Colon (tissue), 2 donors: ENCODE measurements around the gene SAPCD2.
"Not testable (repeated sequence)": the region's sequence is repeated elsewhere in the genome, so short reads cannot be mapped to it uniquely, and the experiment has no call there.

ENCODE experiments used
- FAIRE-seq: peaks from 2 replicates; lab custom pipeline; 2012; peaks lifted over from hg19 to GRCh38; lab: Jason Lieb, UNC
- donor health status: control.
- donor health status: control.

The SAPCD2 gene

DNA sequence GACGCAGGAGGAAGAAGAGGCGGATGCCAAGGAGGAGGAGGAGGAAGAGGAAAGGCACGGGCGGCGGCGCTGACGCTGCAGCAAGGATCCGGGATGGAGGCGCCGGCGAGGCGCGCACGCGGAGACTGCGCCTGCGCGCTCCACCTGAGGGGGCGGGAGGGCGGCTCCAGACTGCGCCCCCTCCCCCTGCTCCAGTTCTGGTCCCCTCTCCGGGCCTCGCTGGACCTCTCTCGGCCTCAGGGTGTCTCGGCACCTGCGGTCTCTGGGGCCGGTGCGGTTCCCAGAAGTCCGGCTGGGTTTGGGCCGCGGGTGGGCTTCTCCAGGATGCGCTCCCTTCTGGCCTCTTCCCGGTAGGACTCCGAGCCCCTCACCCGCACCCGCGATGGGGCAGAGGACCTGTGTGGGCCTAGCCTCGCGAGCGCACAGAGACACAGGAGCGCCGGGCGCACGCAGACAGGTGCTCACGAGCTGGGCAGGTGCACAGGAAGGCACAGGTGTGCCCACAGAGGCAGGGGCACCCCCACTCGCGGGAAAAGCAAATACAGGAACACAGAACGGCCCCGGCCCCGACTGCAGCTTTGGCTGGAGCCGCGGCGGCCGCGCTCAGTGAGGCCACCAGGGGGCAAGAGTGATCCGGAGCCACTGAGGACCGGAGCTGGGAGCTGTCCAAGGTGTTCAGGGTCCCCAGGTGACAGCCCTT is 24.1 kb downstream of the SAPCD2 start, which contains the start of gene NPDC1:
TSS of gene NPDC1 (minus strand) at position 90 of the 700 bp plus-strand sequence. CDS start 188 bp downstream, outside the sequence.
- FAIRE-seq, result no peak

DNA sequence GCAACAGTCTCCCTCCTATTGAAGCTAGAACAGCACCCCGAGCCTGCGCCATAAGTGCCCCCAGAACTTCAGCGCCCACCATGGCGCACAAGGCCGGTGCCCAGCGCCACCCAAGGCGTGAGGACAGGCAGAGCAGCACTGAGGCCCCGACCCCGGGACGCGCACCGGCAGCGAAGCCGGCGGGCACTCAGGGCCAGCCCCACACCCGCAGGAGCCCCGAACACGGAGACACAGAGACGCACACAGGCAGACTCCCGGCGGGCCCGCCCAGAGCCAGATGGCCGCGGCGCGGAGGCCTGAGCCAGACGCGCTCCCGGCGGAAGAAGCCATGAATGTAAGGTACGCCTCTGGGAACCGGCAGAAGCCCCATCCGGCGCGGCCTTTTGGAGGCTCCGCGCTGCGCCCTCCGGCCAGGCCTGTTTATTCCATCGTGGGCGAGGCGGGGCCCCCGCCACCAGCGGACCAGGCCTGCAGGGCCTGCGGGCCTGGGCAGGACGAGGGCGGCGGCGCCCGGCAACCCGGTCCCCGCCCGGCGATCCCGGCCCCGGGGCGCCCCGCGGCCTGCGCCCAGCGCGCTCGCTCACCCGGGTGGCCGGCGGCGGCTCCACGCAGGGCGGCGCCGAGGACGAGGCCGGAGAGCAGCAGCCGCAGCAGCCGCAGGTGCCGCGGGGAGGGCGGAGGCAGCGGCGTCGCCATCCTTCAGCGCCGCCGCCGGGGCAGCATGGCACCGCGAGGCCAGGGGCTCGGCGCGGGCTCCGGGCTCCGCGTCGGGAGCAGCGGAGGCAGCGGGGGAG is 24.9 kb downstream of the SAPCD2 start:
- no peak for FAIRE-seq

DNA sequence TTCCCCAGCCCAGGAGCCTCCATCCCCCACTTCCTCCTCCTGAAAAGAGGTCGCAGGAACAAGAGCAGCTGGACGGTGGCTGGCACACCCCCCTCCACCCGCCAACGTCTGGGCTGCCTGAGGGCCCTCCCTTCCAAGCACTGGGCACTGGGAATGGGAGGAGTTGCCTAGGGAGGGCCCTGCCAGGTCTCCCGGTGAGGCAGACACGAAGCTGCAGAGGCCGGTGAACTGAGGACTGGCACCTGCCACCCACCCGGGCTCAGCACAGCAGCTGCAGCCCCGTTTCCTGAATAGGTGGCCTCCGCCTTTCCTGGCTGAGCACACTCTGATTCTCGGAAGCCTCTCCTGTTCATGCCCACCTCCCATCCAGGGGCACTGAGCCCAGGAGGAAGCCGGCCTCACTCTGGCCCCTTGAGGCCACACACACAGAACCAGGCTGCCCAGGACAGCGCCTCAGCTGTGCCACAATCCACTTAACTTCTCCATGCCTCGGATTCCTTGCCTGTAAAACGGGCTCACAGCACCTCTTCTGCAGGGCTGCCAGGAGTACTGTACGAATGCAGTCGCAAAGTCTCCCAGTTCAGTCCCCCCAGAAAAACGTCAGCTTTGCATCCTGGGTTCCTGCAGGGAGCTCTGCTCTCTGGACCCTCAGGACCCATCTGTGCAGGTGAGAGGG is 25.7 kb downstream of the SAPCD2 start:
- FAIRE-seq, result no peak

GRCh38 chr9:137044037-137044436 is 26.3 kb downstream of the SAPCD2 start:
- FAIRE-seq, result no peak

GRCh38 chr9:137042751-137043727 is 27.3 kb downstream of the SAPCD2 start:
- no peak for FAIRE-seq

GRCh38 chr9:137041124-137041523 is 29.2 kb downstream of the SAPCD2 start:
- FAIRE-seq, result no peak

DNA sequence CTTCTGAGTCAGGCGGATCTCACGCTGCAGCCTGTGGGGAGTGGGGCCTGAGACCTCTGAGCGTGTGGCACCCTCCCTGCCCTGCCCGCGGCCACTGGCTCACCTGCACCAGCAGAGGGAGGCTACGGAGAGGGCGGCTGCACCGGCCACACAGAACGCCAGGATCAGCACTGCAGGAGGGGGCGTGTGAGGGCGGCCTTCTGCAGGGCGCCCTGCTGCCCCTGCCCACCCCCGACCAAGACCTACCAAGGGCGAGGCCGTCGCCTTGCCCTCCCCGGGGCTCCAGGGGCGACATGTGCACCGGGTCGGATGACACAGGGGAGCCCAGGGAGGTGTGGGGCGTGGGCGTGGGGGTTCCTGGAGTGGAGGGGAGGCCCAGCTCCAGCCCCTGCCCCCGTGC is 29.8 kb downstream of the SAPCD2 start:
- FAIRE-seq, result no peak

GRCh38 chr9:137039611-137040366 is 30.6 kb downstream of the SAPCD2 start:
- FAIRE-seq, result no peak

GRCh38 chr9:137038916-137039315 is 31.4 kb downstream of the SAPCD2 start:
- FAIRE-seq, result no peak

DNA sequence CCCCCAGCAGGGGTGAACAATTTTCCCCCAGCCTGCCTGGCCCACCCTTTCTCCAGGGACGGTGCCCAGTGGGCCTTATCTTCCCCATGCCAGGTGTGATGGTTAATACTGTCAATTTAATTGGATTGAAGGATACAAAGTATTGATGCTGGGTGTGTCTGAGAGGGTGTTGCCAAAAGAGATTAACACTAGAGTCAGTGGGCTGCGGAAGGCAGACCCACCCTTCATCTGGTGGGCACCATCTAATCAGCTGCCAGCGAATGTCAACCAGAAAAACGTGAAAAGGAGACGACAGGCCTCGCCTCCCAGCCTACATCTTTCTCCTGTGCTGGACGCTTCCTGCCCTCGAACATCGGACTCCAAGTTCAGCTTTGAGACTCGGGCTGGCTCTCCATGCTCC is 32.9 kb downstream of the SAPCD2 start:
- FAIRE-seq, result no peak

GRCh38 chr9:137037035-137037434 is 33.3 kb downstream of the SAPCD2 start:
- no peak for FAIRE-seq

DNA sequence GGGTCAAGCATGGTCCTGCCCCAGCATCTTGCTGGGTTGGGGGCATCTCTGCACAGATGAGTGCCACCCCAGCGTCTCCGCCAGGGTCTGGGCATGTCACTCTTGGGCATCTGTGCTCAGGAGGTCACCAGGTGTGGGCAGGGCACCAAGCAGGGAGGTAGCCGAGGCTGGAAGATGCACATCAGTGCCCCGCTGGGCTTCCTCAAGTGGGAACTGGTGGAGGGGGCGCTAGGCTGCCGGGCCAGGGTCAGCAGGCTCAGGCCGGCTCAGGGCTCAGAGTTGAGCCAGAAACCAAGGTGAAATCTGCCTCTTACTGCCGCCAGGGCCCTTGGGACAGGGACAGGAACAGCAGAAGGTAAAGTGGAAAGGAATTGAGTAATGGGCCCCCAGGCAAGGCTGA is 34.4 kb downstream of the SAPCD2 start:
- no peak for FAIRE-seq

GRCh38 chr9:137035507-137035834 is 34.9 kb downstream of the SAPCD2 start:
- no peak for FAIRE-seq

- no peak for FAIRE-seq
Measured at GRCh38 chr9:137034709-137035506, 35.4 kb downstream of the SAPCD2 start.

GRCh38 chr9:137034039-137034708 is 36.2 kb downstream of the SAPCD2 start:
- FAIRE-seq, result no peak

DNA sequence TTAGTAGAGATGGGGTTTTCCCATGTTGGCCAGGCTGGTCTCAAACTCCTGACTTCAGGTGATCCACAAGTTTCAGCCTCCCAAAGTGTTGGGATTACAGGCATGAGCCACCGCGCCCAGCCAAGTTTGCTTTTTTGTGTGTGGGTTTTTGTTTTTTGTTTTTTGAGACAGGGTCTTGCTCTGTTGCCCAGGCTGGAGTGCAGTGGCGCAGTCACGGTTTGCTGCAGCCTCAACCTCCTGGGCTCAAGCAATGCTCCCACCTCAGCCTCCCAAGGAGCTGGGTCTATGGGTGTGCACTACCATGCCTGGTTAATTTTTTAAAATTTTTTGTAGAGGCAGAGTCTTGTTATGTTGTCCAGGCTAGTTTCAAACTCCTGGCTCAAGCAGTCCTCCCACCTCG is 36.9 kb downstream of the SAPCD2 start:
- FAIRE-seq, result not testable (repeated sequence)

GRCh38 chr9:137032858-137033257 is 37.5 kb downstream of the SAPCD2 start:
- no peak for FAIRE-seq

DNA sequence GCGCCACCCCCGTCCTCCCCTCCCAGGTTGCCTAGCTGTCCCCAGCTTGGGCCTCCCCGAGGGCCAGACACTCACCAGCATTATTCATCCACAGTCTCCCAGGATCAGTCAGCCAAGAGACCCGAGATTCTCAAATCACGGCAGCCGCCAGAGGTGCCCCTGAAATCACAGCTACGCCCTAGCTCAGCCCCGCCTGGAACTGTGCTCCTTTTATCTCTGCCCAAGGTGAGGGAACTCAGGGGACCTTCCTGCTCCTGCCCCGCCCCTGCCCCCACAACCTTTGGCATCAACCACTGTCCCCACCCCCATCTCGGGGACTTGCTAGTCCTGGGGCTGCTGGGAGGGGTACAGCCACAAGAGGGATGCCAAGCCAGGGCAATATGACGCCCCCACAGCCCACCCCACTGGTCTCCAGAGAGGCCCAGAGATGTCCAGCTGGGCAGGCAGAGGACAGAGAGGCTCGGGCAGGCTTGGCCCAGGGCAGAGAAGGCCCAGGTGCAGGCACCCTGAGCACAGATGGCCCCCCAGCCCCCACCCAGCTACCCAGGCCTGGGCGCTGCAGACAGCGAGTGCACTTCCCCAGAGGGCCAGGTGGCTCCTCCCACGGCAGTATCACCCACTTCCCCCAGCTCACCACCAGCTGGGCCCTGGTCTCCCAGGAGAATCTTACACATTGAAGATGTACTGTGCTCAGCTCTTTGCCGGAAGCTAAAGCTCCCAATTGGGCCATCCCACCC is 38.3 kb downstream of the SAPCD2 start, which contains the start of gene FUT7:
TSS of gene FUT7 (minus strand) at position 185 of the 737 bp plus-strand sequence. CDS start at position 88, 97 bp downstream.
- FAIRE-seq, result no peak
